ENCODE measurements around the gene MIER2. TPM values are rescaled to one million over a fixed set of nuclear protein-coding genes. Genes with fewer than 3 reads are reported as not detected.
A peak's percentile ranks its signal among the peaks of the same experiment; 100 is the strongest.

MIER2 gene
- total RNA-seq, 2 experiments from 2014 or later, result 21.2 to 24.6 TPM

DNA sequence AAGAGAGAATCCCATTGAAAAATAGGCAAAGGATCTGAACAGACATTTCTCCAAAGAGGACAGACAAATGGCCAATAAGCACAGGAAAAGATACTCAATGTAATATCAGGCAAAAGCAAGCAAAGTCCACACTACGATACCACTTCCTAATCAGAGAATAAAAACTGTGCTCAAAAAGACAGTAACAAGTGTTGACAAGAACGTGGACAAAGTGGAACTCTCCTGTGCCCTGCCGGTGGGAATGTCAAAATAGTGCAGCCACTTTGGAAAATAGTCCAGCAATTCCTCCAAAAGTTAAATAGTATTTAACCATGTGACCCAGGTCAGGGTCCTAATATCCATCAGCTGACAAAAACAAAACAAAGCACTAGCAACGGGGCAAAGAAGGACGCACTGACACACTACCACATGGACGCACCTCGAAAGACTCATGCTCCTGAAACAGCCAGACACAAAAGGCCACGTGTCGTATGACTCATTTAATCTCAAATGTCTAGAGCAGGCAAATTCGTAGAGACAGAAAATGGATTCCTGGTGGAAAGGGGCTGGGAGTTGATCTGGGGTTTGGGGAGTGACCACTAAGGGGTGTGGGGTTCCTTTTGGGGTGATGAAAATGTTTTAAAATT lies 5.2 kb downstream of the MIER2 start:
- Mint-ChIP-seq H3K4me1 (peaks cover 55% of the 10 kb centered on the region), H3K27me3 (no peaks in the 10 kb centered on the region), H3K4me3 (no peak overlapping the region), H3K36me3 (ENCODE audit: low read depth) (peaks cover 44% of the 10 kb centered on the region), H3K27ac (no peak overlapping the region), H3K9me3 (ENCODE audit: low read depth) (peaks cover 2% of the 10 kb centered on the region)
- CTCF ChIA-PET, result no interaction called here
- intact Hi-C loops (cut with DNase I, micrococcal nuclease), result no loop called here
- POLR2A ChIA-PET, result no interaction called here
- ATAC-seq (no peak), DNase-seq (peak; percentile 30)

DNA sequence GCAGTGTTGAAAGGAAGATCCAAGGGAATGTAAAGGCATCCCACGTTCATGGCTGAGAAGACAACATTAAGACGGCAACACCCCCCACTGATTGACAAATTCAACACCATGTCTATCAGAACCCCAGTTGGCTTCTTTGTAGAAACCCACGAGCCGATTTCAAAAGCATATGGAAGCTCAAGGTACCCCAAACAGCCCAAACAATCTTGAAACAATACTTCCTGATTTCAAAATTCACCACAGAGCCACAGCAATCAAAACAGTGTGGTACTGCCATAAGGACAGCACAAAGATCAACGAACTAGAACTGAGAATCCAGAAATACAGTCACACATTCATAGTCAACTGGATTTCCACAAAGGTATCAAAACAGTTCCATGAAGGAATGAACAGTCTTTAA lies 6.2 kb downstream of the MIER2 start:
- ChIA-PET POLR2A (no interaction called here), CTCF (interaction anchor here (0.6 kb wide), 1 partner anchor 91 kb away, joined by 3 read pairs; no protein-coding TSS in a partner anchor)
- Mint-ChIP-seq H3K4me3 (no peak overlapping the region), H3K36me3 (ENCODE audit: low read depth) (peaks cover 43% of the 10 kb centered on the region), H3K27me3 (no peaks in the 10 kb centered on the region), H3K27ac (no peak overlapping the region), H3K4me1 (peaks cover 51% of the 10 kb centered on the region), H3K9me3 (ENCODE audit: low read depth) (peaks cover 2% of the 10 kb centered on the region)
- intact Hi-C loops (cut with DNase I, micrococcal nuclease), result no loop called here
- DNase-seq, result no peak
- no peak for ATAC-seq

DNA sequence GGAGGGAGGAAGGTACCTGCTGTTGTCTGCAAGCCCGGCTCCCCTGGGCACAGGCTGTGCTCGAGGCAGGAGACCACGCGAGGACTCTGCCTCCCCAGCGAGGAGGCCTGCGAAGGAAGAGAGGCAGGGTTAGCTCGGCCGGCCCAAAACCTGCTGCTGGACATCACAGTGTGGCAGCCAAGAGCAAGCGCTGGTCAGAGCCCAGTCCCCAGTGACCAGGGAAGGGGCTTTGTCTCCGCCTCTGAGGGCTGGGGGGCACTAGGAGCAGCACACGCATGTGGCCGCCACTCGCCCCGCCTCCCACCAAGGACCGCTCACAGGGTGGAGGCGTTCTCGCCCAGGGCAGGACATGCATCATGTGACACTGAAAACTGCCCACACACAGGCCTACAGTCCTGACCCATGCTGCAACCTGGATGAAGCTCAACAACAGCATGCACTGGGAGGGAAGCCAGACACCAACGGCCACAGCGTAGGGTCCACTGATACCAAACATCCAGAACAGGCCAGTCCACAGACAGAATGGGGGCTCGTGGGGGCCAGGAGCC lies 8.5 kb downstream of the MIER2 start:
- ChIA-PET CTCF (no interaction called here), POLR2A (no interaction called here)
- Mint-ChIP-seq H3K36me3 (ENCODE audit: low read depth) (peaks cover 42% of the 10 kb centered on the region), H3K9me3 (ENCODE audit: low read depth) (peaks cover 2% of the 10 kb centered on the region), H3K27me3 (no peaks in the 10 kb centered on the region), H3K4me3 (no peak overlapping the region), H3K4me1 (peaks cover 30% of the 10 kb centered on the region), H3K27ac (no peak overlapping the region)
- ATAC-seq, result no peak
- no peak for DNase-seq
- intact Hi-C loops (cut with DNase I, micrococcal nuclease), result no loop called here

DNA sequence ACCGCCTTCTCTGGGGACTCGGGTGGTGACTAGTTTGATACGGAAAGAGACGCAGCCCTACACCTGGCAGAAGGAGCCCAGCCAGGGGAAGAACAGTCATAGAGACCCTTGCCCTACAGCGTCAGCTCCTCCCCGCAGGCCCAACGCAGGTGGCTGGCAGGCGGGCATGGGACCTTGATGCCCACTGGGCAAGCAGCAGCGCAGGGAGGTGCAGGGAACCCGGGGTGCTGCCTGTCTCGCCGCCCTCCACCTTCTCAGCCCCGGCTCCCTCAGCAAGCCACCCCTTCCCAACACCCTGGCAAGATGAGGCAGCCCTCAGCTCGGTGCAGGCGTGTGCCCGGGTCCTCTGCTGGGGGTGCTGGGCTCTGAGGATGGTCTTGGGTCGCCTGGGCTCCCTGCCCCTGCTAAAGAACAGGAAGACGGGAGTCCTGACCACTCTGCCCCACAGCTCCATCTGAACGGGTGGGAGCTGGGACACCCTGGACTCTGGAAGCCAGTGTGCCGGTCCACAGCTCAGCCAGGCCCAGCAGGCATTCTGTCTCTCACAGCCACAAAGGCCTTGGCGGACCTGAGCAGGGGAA lies 9.0 kb downstream of the MIER2 start:
- CTCF ChIA-PET, result interaction anchor here (1.0 kb wide), 1 partner anchor 8 kb away, joined by 4 read pairs; no protein-coding TSS in a partner anchor
- peaks cover 46% of the 10 kb centered on the region for H3K36me3 Mint-ChIP-seq (ENCODE audit: low read depth)
- intact Hi-C loops (cut with DNase I, micrococcal nuclease), result no loop called here
- peaks cover 26% of the 10 kb centered on the region for H3K4me1 Mint-ChIP-seq
- H3K27me3 Mint-ChIP-seq, result no peaks in the 10 kb centered on the region
- peaks cover 2% of the 10 kb centered on the region for H3K9me3 Mint-ChIP-seq (ENCODE audit: low read depth)
- H3K4me3 Mint-ChIP-seq, result no peak overlapping the region
- no peak for DNase-seq
- no peak for ATAC-seq
- POLR2A ChIA-PET, result no interaction called here
- no peak overlapping the region for H3K27ac Mint-ChIP-seq

DNA sequence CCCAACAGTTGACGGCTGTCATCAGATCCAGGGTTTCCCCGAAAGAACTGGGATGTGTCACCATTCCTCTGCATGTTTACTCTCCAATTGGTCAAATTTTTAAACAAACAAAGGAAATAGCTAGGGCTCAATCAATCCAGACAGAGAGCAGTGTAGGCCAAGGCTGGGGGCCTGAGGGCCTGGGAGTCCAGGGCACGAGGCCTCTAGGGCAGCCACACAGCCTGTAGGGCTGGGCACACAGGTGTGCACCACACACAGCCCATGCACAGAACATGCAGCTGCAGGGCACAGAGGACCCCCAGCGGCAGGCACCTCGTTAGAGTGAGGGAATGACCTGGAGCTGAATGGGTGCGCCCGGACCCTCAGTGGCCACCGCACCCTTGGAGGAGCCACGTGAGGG lies 9.5 kb downstream of the MIER2 start:
- Mint-ChIP-seq H3K4me3 (no peak overlapping the region), H3K36me3 (ENCODE audit: low read depth) (peaks cover 50% of the 10 kb centered on the region), H3K27me3 (no peaks in the 10 kb centered on the region), H3K27ac (no peak overlapping the region), H3K4me1 (peaks cover 23% of the 10 kb centered on the region), H3K9me3 (ENCODE audit: low read depth) (peaks cover 2% of the 10 kb centered on the region)
- ChIA-PET POLR2A (no interaction called here), CTCF (interaction anchor here (1.0 kb wide), 1 partner anchor 9 kb away, joined by 4 read pairs; no protein-coding TSS in a partner anchor)
- no peak for ATAC-seq
- intact Hi-C loops (cut with DNase I, micrococcal nuclease), result no loop called here
- DNase-seq, result no peak

DNA sequence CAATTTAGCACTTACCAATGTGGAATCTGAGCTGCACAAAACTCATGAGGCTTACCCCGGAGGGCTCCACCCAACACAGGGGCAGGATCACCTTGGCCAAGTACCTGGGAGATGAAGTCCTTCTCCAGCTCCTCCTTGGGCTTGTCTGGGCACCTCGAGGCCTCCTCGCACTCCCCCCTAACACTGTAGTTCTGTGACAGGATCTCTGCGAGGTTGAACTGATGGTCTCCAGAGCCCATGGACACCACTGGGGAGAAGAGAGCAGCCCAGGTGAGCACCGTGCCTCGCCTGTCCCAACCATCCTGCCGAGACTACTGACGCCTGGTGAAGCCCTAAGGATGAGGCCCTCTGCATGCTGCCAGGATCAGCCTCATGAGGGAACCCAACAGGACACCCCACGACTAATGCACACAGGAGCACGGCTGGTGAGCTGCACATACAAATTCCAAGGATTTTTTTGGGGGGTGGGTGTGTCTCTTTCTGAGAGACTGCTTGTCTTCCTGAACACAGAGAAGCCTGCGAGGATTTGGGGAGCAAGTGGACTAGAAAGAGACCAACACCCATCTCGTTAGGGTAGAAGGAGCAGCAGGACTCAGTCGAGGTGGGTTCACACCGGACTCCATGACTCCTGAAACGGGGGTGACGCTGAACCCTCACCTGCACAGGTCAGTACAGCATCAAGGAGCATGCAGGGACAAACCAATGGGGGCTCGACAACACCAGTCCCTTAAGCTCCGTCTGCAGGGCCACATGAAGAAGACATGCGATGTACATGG lies 10.1 kb downstream of the MIER2 start:
- DNase-seq (no peak), ATAC-seq (no peak)
- H3K27me3 Mint-ChIP-seq, result no peaks in the 10 kb centered on the region
- H3K36me3 Mint-ChIP-seq (ENCODE audit: low read depth), result peaks cover 50% of the 10 kb centered on the region
- ChIA-PET CTCF (interaction anchor here (1.0 kb wide), 1 partner anchor 9 kb away, joined by 4 read pairs; no protein-coding TSS in a partner anchor), POLR2A (no interaction called here)
- H3K27ac Mint-ChIP-seq, result no peak overlapping the region
- H3K9me3 Mint-ChIP-seq (ENCODE audit: low read depth), result peaks cover 2% of the 10 kb centered on the region
- no peak overlapping the region for H3K4me3 Mint-ChIP-seq
- H3K4me1 Mint-ChIP-seq, result peaks cover 17% of the 10 kb centered on the region
- intact Hi-C loops (cut with DNase I, micrococcal nuclease), result no loop called here

DNA sequence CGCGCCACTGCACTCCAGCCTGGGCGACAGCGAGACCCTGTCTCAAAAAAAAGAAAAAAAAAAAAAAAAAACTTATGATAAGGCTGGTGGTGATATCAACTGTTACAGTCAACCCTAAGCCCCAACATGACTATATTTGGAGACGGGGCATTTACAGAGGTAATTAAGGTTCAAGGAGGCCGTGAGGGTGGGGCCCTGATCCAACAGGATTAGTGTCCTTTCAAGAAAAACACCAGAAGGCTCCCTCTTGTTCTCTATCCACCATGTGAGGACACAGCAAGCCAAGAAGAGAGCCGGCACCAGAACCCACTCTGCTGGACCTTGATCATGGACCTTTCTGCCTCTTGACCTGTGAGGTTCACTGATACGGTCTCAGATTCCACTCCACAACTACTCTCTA lies 14.1 kb downstream of the MIER2 start:
- Mint-ChIP-seq H3K9me3 (ENCODE audit: low read depth) (peaks cover 5% of the 10 kb centered on the region), H3K36me3 (ENCODE audit: low read depth) (peaks cover 63% of the 10 kb centered on the region), H3K4me1 (no peaks in the 10 kb centered on the region), H3K27ac (no peak overlapping the region), H3K27me3 (no peaks in the 10 kb centered on the region), H3K4me3 (no peak overlapping the region)
- no peak for DNase-seq
- ChIA-PET CTCF (no interaction called here), POLR2A (no interaction called here)
- ATAC-seq, result no peak
- intact Hi-C loops (cut with DNase I, micrococcal nuclease), result no loop called here

DNA sequence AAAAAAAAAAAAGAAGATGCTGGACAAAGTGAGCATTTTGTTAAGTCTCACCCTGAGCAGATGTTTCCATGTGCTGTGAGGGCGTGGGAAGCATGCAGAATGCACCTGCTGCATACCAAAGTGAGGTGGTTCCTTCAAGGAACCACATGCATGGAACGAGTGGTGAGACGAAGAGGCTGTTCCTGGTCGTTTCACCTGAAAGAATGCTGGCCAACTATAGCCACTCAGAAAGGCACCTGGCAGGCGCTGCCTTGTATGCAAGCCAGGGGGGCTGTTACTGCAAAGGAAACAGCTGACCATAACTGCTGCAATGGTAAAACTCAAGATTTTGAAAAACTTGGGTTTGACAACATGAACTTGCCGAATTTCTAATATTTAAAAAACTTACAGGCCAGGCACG lies 14.7 kb downstream of the MIER2 start:
- no peaks in the 10 kb centered on the region for H3K4me1 Mint-ChIP-seq
- no peak for ATAC-seq

DNA sequence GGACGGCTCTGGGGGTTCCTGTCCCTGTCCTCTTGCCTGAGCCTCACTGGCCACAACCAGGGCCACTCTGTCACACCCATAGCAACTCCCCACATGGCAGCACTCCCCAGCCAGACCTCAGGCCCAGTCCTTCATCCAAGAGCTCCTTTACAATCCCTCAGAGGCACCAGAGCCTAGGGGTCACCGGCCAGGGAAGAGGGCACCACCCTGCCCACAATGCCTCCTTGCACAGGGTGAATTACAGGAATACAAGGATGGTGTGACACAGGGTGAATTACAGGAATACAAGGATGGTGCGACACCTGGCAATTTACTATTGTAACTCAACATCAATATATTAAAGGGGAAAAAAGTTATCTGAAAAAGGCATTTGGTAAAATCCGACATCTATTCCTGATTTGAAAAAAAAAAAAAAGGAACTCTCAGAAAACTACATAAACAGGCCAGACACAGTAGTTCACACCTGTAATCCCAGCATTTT lies 16.5 kb downstream of the MIER2 start:
- no peak overlapping the region for H3K4me3 Mint-ChIP-seq
- H3K4me1 Mint-ChIP-seq, result no peaks in the 10 kb centered on the region
- no peaks in the 10 kb centered on the region for H3K27me3 Mint-ChIP-seq
- H3K9me3 Mint-ChIP-seq (ENCODE audit: low read depth), result peaks cover 5% of the 10 kb centered on the region
- no peak for DNase-seq
- POLR2A ChIA-PET, result no interaction called here
- CTCF ChIA-PET, result interaction anchor here (1.2 kb wide), 1 partner anchor 10 kb away, joined by 3 read pairs; no protein-coding TSS in a partner anchor
- no peak for ATAC-seq
- intact Hi-C loops (cut with DNase I, micrococcal nuclease), result no loop called here
- H3K36me3 Mint-ChIP-seq (ENCODE audit: low read depth), result peaks cover 55% of the 10 kb centered on the region
- no peak overlapping the region for H3K27ac Mint-ChIP-seq

More for the DNA sequence above, 14.7 kb downstream of the MIER2 start:
- Mint-ChIP-seq H3K4me3 (no peak overlapping the region), H3K27ac (no peak overlapping the region), H3K9me3 (ENCODE audit: low read depth) (peaks cover 5% of the 10 kb centered on the region), H3K27me3 (no peaks in the 10 kb centered on the region), H3K36me3 (ENCODE audit: low read depth) (peaks cover 63% of the 10 kb centered on the region)
- CTCF ChIA-PET, result no interaction called here
- intact Hi-C loops (cut with DNase I, micrococcal nuclease), result no loop called here
- POLR2A ChIA-PET, result no interaction called here
- DNase-seq, result no peak

DNA sequence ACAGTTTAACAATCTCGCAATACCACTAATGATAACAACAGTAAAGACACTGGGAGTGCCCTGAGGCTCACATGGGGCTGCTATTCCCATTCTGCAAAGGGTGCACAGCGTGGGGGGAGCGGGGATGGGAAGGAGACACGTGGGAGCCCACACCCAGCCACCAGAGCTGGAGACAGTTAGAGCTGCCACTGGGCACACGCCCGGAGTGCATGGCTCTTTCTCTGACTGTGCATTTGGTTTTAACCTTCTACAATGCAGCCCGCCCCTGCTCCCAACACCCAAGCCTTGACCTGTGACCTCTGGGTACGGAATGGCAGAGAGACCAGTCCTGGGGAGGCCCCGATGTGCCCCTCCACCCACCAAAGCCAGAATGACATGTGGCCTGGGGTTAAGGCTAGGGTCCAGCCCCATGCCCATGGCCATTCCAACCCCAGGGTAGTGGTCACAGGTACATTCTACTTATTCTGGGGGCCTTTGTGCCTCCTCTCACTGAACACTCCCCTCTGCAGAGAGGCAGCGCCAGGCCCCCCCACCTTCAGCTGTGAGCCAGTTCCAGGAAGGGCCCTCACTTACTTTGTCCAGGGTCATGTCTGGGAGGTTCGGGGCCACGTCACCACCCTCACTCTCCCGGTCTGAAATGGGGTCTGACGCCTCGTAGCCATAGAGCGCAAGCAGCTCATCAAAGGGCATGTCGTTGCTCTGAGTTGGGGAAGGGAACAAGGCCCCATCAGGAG lies 17.1 kb downstream of the MIER2 start:
- Mint-ChIP-seq H3K27me3 (no peaks in the 10 kb centered on the region), H3K27ac (no peak overlapping the region), H3K9me3 (ENCODE audit: low read depth) (peaks cover 5% of the 10 kb centered on the region), H3K4me1 (no peaks in the 10 kb centered on the region), H3K36me3 (ENCODE audit: low read depth) (peaks cover 55% of the 10 kb centered on the region), H3K4me3 (no peak overlapping the region)
- ATAC-seq (no peak), DNase-seq (no peak)
- ChIA-PET POLR2A (no interaction called here), CTCF (no interaction called here)
- intact Hi-C loops (cut with DNase I, micrococcal nuclease), result no loop called here

DNA sequence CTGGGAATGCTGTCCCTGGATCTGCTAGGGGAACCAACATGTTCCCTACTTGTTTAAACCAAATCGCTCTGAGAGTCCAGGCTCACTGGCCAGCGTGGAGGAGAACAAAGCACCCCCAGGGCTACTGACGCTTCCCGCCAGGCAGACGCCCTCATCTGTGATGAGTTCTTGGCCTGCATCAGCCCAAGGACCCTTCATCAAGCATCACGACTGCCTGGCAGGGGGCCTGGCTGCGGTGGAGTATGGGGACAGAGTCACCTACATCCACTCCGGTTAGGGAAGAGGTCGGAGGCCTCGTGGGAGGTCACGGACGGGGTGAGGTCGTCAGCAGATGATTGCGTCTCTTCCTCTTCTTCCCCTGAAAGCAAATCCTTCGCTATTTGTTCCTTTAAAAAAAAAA lies 17.7 kb downstream of the MIER2 start:
- intact Hi-C loops (cut with DNase I, micrococcal nuclease), result no loop called here
- Mint-ChIP-seq H3K9me3 (ENCODE audit: low read depth) (peaks cover 5% of the 10 kb centered on the region), H3K36me3 (ENCODE audit: low read depth) (peaks cover 55% of the 10 kb centered on the region), H3K4me3 (no peak overlapping the region), H3K27ac (no peak overlapping the region), H3K4me1 (no peaks in the 10 kb centered on the region), H3K27me3 (no peaks in the 10 kb centered on the region)
- ATAC-seq (no peak), DNase-seq (no peak)
- ChIA-PET POLR2A (no interaction called here), CTCF (no interaction called here)
